H1 (cell line): ENCODE measurements around the gene ASB8. TPM values are rescaled to one million over a fixed set of nuclear protein-coding genes. Genes with fewer than 3 reads are reported as not detected.

Experiments
- BCL11A ChIP-seq, 2 experiments: IDR thresholded peaks; one replicate each; pipeline ENCODE4 v1.6.1; 2011; ENCODE audit warnings: low read depth in 2 of 2, low read length in 2 of 2, mild to moderate bottlenecking in 2 of 2
- CBX5 ChIP-seq: fragments of 300-800, 300-1000 bp; sonication (generic); IDR thresholded peaks from 2 replicates; pipeline ENCODE4 v1.7.1; 2016; ENCODE audit warnings: antibody characterized with exemption, low read length, low read depth
- CHD1 ChIP-seq: IDR thresholded peaks from 2 replicates; pipeline ENCODE4 v1.6.1; 2012; ENCODE audit warnings: low read depth, low read length, improper control_type of control experiment
- EZH2 ChIP-seq: fragments of 200-600 bp; sonication (generic); IDR thresholded peaks from 2 replicates; pipeline ENCODE4 v1.7.1; 2012; ENCODE audit warnings: low read depth, mild to moderate bottlenecking, moderate library complexity, low read length, inconsistent platforms; ENCODE audit not compliant: severe bottlenecking
- JUND ChIP-seq: IDR thresholded peaks from 2 replicates; pipeline ENCODE4 v1.6.1; 2011; ENCODE audit warnings: mild to moderate bottlenecking, improper control_type of control experiment, low read length
- TAF1 ChIP-seq: IDR thresholded peaks from 2 replicates; pipeline ENCODE4 v1.6.1; 2011; ENCODE audit warnings: mild to moderate bottlenecking, low read depth, low read length
- polyA plus RNA-seq, 7 experiments: library from polyadenylated mRNA; depleted of rRNA in 3 of 7; stranded (reverse) in 5 of 7; unstranded in 2 of 7; fragments of >200 nt in 5 of 7; fragments of 200-250 nt in 2 of 7; gene quantifications; 1 replicate in 5 of 7; 2 replicates in 1 of 7; 4 replicates in 1 of 7; pipeline versions ENCODE4 v1.2.1 to v1.2.3, GENCODE V29; 2011 to 2013; ENCODE audit warnings: missing spikeins in 2 of 7, mixed read lengths in 2 of 7
- total RNA-seq: library from RNA; stranded (reverse); fragmentation: NEBNext Ultra II Directional; extraction: Animal tissue kit (Norgen Biotek cat#: 25700); gene quantifications from 2 replicates; pipeline ENCODE4 v1.2.1, GENCODE V29; 2021

ASB8 gene
- total and polyA plus RNA-seq, 2 of the 8 experiments (the other 6 are each of a cell fraction or from before 2014, with no cell fraction given), result 3.8 to 8.3 TPM

DNA sequence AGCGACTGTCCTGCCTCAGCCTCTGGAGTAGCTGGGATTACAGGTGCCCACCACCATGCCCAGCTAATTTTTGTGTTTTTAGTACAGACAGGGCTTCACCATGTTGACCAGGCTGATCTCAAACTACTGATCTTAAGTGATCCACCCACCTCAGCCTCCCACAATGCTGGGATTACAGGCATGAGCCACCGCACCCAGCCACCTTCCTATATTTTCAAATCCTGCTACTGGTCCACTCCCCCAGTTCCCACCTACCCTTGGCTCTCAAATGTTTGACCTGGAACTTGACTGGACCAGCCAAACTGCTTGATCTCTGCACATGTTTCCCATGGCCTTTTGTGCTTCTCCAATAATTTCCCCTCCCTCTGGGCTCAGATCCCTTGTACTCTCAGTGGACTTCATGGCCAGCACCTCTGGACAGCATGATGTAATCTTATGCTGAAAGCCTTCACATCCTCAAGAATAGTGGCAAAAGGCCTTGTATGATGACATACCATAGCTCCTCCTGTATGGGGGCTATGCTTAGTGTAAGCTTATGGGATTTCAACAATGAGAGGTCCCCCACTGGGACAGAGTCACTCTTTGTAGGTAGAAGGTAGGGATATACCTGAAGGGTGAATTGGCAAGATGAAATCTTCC, 23.7 kb upstream of the ASB8 start (continued):
- TF ChIP-seq EZH2 (no peak), JUND (no peak), CHD1 (no peak), CBX5 (no peak), TAF1 (no peak), BCL11A (IDR thresholded peaks at IDR 0.05; ENCODE audit: low read depth in 2 of 2, low read length in 2 of 2) (no peak)
